Measurements from ENCODE around the gene CRKL. TPM values are rescaled to one million over a fixed set of nuclear protein-coding genes. Genes with fewer than 3 reads are reported as not detected.
"Not testable (repeated sequence)": the region's sequence is repeated elsewhere in the genome, so short reads cannot be mapped to it uniquely, and the experiment has no call there.

Gene CRKL, protein sequence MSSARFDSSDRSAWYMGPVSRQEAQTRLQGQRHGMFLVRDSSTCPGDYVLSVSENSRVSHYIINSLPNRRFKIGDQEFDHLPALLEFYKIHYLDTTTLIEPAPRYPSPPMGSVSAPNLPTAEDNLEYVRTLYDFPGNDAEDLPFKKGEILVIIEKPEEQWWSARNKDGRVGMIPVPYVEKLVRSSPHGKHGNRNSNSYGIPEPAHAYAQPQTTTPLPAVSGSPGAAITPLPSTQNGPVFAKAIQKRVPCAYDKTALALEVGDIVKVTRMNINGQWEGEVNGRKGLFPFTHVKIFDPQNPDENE
- 58.3 TPM for total RNA-seq

DNA sequence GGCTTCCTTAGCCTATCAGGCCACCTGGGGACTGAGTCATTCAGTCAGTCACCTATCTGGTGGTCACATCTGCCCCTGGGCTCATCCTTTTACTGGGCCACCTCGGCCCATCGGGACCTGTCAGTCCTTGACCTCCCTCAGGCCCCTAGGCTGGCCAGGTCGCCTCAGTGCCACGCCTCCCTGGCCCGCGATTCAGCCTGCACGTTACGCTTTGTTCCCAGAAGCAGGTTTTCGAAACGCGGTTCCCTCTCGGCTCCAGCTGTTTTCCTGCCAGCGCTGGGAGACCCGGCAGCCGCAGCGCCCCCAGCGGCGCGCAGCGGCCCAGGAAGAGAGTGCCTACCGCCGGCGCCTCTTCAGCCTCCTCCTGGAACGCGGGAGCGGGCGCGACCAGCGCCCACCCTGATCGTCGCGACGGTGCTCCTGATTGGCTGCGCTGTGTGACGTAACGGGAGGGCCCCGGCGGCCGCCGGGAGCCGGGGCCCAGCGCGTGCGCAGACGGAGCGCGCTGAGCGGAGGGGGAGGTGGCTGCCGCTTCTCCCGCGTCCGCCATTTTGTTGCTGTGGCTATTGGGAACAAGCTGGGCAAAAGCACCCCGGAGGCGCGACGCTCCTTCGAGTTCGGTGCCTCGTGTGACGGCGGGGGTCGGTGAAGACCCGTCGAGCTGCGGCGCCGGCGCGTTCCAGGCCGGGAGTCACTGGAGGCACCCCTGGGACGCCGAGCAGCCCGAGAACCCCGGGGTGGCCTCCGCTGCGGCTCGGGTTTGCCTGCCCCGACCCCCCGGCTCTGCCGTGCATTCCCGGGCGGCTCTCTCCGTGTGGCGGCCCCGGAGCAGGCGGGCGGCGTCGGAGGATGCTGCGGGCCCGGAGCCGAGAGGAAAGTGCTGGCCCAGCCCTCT, at the start of gene CRKL:
TSS of gene CRKL (plus strand) at position 492 of the 895 bp plus-strand sequence. CDS start 528 bp downstream, outside the sequence.
- peak; percentile 96 for DNase-seq

DNA sequence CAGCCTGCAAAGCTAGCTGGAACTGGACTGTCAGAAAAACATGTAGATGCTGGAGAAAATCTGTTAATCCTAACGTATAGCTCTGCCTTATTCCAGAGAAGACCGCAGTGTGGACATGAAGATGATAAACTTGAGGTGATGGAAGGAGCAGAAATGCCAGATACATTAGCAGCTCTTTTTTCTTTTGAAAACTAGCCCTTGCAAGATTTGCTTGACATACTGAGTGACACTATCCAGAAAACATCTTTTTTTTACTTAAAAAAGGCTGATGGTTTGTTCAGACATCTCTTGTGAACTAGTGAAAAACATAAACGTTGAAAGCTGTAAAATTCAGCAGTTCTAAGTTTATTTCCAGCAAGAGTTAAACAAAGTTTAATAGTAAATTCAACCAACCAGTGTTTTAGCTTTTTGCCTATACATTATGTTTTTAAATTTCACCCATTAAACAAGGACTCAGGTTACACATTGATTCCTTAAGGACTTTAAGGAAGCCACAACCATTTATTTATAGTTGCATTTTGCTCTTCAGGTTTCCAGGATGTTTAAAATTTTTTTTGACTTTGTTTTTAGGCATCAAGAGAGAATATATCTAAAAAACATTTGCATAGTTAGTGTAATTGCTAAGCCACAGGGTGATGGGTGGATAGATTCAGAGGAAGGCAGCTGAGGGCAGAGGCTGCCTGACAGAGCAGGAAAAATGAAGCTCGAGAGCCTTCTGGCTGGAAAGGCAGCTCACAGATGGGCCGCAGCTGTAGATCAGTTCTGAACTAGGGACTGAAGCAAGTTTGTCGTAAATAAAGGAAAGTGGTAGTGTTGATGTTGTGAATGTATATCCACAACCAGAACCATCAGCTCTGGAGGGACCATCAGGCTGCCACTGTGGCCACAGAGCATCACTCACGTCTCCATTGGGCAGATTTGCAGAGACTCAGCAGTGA, 48.9 kb upstream of the CRKL start:
- no peak for DNase-seq

DNA sequence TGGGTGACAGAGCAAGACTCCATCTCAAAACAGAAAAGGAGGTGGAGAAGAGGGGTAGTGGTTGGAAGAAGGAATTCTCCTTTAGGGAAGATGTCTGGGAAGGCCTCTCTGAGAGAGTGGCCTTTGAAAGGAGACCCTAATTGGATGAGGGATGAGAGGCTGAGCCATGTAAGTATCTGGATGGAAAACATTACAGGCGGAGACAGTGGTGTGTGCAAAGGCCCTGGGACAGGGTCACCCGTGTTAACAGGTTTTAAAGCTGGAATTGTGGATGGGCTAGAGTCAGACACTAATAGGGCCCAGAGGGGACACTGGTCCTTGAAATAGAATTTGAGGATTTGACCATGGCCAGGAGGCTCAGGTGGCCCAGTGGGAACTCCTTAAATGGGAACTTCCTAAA, 48.0 kb upstream of the CRKL start:
- no peak for DNase-seq

DNA sequence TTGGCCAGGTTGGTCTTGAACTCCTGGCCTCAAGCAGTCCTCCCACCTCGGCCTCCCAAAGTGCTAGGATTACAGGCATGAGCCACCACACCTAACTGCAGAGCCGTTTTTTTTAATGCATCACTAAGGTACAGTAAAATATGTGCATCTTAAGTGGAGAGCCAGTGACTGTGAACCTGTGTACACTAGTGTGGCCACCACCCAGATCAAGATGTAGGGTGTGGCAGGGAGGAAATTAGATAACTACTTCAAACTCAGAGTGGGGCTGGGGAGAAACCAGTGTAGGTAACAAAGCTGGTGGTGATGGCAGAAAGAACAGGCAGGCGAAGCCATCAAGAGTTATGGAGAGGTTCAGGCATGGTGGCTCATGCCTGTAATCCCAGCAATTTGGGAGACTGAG, 44.0 kb upstream of the CRKL start:
- DNase-seq = no peak

DNA sequence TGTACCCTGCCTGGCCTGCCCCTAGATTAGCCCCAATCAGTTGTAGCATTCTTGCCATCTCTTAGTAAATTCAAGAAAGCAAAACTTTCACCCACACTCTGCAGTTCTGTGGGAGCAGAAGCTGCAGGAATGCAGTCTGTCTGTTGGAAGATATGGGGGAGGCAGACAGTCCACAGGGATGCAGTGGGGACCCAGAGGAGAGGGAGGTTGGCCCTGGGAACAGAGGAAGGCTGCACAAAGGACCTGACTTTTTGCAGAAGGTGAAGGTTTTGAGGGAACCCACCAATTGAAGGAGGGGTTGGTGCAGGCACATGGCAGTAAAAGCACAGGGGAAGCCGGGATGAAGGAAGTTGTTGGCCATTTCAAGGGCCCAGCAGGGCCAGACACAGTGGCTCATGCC, 41.9 kb upstream of the CRKL start:
- DNase-seq = no peak

DNA sequence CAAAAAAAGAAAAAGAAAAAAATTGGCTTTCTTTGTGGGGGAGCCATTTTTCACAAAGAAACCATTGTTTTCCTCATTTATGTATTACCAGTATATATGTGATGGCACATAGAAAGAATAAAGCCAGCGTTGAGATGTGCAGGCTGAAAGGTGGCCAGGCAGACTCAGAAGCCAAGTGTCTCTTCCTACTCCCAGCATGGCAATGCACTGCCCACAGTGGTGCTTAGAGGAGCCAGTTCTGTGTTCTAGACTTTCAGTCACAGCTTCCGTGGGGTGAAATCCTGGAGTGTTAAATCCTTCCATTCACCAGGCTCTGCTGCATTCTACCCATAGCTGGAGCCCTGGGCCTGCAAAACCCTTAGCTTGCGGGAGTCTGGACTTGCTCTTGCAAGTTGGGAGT, 39.5 kb upstream of the CRKL start:
- DNase-seq = no peak

DNA sequence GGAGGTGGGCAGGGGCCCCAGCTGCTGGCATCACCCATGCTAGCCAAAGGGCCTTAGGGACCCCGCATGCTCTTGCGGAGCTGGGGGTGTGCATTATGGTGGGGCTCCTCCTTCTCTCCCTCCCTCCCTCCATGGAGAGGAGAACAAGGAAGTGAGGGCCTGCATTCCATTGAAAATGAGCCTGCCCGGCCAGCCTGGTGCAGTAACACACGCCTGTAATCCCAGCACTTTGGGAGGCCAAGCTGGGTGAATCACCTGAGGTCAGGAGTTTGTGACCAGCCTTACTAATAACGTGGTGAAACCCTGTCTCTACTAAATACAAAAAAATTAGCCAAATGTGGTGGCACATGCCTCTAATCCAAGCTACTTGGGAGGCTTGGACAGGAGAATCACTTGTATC, 36.0 kb upstream of the CRKL start:
- DNase-seq = no peak

DNA sequence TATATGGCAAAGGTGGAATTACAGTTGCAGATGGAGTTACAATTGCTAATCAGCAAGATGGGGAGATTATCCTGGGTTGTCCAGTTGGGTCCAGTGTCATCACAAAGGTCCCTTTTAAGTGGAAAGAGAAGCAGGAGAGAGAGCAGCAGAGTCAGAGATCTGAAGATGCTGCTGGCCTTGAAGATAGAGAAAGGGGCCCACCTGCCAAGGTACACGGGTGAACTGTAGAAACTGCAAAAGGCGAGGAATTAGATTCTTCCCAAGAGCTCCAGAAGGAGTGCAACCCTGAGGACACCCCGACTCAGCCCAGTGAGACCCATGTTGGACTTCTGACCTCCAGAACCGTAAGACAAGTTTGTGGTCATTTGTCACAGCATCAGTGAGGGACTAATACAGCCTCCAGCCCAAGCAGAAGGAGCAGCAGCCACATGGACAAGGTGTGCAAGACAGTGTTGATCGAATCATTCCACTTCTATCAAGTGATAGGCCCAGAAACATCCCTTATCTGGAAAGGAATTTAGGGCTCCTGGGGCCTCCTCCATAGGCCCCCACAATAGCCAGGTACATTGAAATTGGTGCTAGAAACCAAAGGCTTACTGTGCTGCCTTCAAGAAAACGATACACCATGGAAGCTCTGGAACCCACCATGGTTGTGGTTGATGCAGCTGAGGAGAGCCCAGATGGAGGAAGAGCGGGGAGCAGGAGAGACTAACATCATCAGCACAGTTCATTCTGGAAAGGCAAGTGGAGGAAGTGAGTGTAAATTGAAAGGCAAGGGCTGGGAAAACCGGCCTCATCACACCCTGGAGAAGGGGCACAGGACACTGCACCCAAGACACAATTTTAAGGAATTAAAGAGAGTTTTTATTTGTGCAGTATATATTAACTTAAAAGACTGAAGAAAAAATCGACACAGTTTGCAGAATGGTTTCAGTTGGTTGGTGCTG, 35.1 kb upstream of the CRKL start:
- no peak for DNase-seq

DNA sequence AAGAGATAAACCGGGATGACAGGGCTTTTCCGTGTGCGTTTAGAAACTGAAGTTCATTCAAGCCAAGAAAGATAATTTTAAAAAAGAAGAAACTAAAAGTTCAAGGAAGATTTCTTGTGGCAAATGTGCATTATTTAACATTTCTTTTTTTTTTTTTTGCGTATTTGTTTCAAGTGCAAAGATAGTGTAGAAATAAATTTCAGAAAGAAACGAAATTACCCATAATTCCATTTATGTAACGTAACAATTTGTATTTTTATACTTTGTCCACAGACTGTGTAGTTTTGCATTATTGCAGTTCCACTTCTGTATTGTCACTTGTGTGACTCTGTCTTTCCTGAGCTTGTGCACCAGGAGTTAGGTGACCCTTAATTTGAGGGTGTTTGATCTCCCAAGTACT, 34.4 kb upstream of the CRKL start:
- no peak for DNase-seq

DNA sequence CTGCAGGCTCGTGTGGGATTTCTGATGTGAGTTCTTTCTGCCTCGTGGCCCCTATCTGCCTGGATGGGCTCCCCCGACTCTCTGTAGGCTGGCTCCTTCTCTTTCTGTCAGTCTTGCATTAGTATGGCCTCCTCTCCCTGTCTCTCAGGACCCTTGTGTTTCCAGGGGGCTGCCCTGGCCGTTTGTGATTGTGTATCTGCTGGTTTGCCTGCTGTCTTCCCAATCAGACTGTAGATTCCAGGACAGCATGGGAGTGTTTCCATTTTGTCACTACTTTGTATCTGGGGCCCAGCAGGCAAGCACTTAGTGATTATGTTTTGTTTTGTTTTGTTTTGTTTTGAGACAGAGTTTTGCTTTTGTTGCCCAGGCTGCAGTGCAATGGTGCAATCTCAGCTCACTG, 32.8 kb upstream of the CRKL start:
- no peak for DNase-seq

DNA sequence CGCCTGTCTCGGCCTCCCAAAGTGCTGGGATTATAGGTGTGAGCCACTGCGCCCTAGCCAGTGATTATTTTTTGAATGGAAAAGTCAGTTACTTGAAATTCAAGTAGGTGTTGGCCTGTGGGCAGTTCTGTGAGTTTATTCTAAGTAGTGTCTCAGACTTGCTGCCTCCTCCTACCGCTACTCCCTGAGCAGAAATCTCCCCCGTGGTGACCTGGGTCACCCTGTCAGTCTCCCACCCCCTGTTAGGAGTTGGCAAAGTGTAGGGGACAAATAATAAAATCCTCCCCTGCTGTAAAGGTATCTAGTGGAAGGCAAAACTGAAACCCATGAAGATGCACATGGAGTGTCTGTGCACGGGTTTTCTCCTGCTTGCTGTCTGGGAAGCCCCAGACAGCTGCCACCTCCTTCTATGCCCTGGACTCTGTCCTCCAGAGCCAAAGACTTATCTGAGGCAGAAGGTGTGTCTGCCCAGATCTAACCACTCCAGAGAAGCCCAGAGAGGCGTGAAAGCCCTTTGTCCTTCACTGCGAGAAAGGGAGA, 32.1 kb upstream of the CRKL start:
- no peak for DNase-seq

DNA sequence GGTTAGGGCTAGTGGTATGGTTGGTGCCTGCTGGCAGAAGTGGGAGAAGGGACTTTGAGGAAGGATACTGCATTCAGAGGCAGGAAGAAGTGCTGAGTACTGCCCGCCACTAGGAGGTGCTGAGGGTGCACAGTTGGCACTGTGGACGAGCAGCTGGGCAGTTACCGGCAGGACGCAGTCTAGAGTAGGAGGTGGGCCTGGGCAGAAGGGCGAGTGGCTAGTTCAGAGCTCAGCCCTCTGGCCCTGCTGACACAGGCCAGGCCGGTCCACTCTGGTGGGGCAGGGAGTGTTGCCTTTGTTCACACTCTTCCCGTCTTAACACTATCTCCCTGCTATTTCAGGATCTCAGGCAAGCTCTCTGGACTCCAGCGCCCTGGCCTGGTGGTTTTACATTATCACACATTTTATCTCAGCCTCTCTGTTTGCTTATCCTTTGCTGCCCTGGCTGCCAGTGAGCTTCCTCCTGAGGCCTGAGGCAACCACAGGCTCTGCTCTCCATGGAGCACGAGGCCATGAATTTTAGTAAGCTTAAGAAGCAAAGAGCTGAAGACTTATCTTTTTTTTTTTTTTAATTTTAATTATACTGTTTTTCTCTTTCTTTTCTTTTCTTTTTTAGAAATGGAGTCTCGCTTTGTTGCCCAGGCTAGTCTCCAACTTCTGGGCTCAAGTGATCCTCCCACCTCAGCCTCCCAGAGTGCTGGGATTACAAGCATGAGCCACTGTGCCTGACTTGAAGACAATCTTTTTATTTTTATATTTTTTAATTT, 31.5 kb upstream of the CRKL start:
- DNase-seq = peak; percentile 50

DNA sequence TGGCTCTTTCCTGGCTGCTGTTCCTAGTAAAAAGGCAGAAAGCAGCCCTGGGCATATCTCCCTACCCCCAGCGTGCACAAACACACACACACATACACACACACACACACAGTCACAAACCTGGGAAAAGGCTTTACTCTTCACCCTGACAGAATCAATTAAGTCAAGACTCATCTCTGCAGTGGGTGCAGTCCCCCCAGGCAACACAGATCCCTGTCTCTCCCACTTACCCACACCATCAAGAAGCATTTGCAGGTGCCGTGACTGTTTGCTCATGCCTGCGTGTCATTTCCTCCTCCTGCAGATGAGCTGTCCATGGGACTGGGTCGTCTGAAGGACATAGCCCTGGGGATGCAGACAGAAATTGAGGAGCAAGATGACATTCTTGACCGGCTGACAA, 29.8 kb upstream of the CRKL start:
- DNase-seq = no peak

DNA sequence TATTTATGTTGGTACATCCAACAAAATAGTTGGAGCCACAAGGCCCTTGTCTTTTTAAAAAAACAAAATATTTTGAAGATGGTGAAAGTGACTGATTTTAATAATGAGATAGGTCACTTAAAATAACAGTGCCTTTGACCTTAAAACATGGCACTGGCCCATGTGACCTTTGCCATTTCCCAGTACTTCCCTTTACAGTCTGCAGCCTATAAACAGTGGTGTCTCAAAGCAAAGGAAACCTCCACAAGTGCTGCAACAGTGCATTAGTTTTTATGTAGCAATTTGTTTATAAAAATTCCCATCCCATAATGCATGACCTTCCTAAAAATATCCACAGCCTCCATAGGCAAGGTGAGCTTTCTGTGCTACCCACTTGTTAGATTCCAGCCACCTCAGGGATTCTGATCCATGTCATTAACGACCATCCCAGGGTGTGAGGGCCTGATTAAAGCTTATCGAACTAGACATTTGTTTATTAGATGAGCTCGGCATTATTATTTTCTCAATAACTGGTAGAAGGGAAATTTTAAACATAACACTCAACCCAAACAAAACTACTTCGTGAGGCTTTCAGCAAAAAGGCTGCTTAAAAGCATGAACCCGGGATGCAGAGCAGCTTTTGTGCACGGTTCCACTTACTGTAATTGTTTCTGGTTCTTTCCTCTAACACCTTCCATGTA, 28.0 kb upstream of the CRKL start:
- no peak for DNase-seq

DNA sequence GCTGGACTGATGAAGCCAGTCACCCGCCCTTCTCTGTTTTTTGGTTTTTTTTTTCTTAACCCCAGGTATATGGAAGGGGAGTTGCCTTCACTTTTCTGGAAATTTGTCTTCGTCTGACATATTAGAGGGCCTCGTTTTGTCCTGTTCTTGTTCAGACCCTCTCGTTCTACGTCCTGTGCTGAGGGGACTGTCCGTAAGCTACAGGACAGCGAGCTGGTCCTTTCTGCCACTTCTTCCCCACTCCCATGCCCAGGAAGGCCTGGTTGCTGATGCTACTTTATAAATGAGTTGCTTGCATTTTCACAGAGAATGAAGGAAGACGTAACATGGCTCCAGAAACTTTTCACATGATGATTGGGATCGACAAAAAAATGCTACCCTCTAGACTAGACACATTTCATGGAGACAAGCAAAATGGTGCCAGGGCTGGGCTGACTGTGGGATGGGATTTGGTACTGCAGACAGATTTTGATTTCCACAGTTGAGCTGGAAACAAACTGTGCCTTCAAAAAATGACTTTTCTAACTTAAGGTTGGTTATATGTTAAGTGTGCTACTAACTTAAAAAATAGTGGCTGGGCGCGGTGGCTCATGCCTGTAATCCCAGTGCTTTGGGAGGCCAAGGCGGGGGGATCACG, 27.2 kb upstream of the CRKL start:
- DNase-seq = no peak

DNA sequence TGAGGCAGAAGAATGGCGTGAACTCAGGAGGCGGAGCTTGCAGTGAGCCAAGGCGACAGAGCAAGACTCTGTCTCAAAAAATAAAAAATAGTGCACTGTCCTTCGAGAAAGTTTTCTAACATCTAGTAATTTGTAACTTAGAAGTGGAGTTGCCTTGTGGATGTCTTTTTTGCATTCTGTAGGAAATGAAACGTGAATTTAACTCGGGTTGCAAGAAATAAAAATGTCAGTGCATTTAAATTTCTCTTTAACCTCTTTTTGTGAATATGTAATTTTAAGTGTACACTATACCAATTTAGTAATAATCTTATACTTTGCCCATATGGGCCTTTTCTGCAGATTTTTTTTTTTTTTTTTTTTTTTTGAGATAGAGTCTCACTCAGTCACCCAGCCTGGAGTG, 26.2 kb upstream of the CRKL start:
- no peak for DNase-seq

DNA sequence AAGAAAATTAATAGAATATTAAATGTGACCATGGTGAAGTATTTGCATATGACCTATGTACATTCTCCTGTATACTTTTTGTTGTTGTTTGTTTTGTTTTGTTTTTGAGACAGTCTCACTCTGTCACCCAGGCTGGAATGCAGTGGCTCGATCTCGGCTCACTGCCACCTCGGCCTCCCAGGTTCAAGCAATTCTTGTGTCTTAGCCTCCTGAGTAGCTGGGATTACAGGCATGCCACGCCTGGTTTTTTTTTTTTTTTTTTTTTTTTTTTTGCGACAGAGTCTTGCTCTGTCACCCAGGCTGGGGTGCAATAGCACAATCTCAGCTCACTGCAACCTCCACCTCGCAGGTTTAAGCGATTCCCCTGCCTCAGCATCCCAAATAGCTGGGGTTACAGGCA, 19.5 kb upstream of the CRKL start:
- DNase-seq = not testable (repeated sequence)

DNA sequence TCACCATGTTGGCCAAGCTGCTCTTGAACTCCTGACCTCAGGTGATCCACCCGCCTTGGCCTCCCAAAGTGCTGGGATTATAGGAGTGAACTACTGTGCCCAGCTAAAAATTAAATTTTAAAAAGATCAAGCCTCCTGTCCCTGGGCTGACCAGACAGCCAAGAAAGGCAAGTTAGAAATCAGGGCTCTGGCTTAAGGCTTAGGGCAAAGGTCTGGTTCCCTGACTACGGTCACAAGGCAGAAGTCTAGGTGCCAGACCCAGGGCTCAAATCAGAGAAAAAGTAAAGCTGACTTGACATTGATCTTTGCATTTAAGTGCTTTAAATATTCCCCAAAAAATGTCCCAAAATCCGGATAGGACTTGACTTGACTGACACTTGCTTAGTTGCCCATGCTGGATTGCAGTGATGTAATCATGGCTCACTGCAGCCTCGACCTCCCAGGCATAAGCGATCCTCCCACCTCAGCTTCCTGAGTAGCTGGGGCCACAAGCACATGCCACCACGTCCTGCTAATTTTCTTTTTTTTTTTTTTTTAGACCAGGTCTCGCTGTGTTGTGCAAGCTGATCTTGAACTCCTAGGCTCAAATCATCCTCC, 17.3 kb upstream of the CRKL start:
- DNase-seq = no peak
